ENCODE data around the gene SLC22A5. TPM values are rescaled to one million over a fixed set of nuclear protein-coding genes. Genes with fewer than 3 reads are reported as not detected.

The SLC22A5 gene
- total and polyA plus RNA-seq, 2 of the 8 experiments (the other 6 are each of a cell fraction or from before 2014, with no cell fraction given), result 4.0 to 9.0 TPM

GRCh38 chr5:132383984-132384383 lies 14.5 kb downstream of the SLC22A5 start (continued):
- no peak for TF ChIP-seq RNF2 (IDR thresholded peaks at IDR 0.05; ENCODE audit: borderline replicate concordance, low read depth, low read length, missing control alignments, poor library complexity, severe bottlenecking)

All from H1 (cell line).